Measurements from ENCODE around the gene IRX4. TPM values are rescaled to one million over a fixed set of nuclear protein-coding genes. Genes with fewer than 3 reads are reported as not detected.
A peak's percentile ranks its signal among the peaks of the same experiment; 100 is the strongest.

Gene IRX4
- polyA plus RNA-seq = 10 to 100 TPM in 1 of 2 donors, 1 to 10 TPM in 1; 9.3 to 15.6 TPM

DNA sequence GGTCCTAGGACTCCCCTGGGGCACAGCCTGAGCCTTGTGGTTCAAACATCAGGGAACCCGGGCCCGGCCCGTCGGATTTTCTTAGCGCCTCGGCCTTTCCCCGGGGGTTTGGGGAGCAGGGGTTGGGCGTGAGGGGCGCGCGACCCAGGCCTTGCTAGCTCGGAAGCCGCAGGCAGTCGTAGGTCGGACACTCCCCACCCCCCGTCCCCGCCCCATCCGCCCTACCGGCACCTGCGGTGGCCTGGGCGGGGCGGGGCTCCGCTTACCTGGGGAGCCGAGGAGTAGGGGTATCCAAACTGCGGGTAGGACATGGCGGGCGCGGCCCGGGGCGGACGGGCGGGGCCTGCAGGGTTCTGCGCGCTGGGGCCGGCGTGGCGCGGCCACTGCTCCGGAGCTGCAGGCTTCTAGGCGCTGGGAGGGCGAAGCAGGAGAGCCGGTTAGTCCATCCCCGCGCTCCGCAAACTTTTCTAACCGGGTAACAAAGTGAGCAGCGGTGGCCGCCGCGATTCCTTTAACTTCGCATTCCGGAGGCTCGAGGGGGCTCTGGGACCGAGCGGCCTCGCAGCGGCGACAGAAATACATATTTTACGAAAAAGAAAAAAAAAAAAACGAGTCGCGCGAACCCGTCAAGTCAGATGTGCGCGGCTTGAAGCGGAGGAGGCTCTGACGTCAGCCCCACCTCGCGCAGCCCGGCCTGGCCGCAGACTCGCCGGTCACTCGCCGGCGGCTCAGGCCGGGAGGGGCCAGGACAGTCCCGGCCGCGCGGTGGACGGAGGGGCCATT lies at the start of gene IRX4:
TSS of gene IRX4 (minus strand) at position 589 of the 783 bp plus-strand sequence. CDS start at position 311, 278 bp downstream.
- H3K27me3 ChIP-seq (ENCODE audit: control insufficient read depth in 1 of 2, insufficient read depth in 2 of 2, low read length in 2 of 2) = peaks cover 0 to 16% of the 10 kb centered on the region in 2 donors
- peaks cover 6 to 8% of the 10 kb centered on the region in 2 donors for H3K4me1 ChIP-seq (ENCODE audit: control insufficient read depth in 2 of 2, insufficient read depth in 2 of 2, low read length in 1 of 2)
- peak within 1 kb of the TSS; percentile 54 to 66 for H3K4me3 ChIP-seq (ENCODE audit: low read depth in 1 of 2, low read length in 2 of 2)
- 1 to 2% methylated on average over 83 of the region's 83 CpGs for WGBS, 2 donors
- peak within 1 kb of the TSS; percentile 61 to 82 for H3K27ac ChIP-seq (ENCODE audit: low read depth in 2 of 2, low read length in 1 of 2)
- H3K9me3 ChIP-seq (ENCODE audit: control insufficient read depth in 2 of 2, insufficient read depth in 1 of 2, low read depth in 1 of 2, low read length in 1 of 2) = peaks cover 0 to 4% of the 10 kb centered on the region in 2 donors
- peaks cover 0 to 4% of the 10 kb centered on the region in 2 donors for H3K36me3 ChIP-seq (ENCODE audit: control insufficient read depth in 2 of 2, insufficient read depth in 2 of 2, low read length in 1 of 2)

DNA sequence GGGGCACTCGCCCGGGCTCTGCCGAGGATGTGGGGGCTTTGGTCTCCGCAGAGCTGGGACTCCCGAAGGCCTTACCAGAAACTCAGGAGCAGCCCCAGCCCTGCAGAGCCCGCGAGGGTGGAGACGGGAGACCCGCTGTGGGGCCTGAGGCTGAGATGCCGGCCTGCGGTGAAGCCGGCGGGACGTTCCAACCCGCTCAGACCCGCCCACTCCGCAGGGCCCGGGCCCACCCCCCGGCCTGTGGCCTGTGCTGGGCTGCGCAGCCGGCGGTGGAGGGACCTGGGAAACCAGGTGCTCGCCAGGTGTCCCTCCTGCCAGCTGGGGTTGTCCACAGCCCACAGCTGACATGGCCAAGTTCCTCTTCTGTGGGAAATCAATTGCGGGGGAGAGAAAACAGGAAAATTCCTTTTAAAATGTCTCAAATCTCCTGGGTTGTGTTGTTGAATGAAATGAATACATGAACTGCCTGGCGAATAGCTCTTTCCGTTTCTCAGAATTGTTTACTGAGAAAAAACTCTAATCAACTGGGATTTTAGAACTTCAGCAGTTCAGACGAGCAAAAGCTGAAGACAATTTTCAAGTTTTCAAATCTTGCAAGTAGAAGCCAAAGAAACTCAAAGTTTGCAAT lies 49.0 kb upstream of the IRX4 start:
- H3K4me1 ChIP-seq (ENCODE audit: control insufficient read depth in 2 of 2, insufficient read depth in 2 of 2, low read length in 1 of 2) = peaks cover 4 to 21% of the 10 kb centered on the region in 2 donors
- peak overlapping the region; percentile 71 to 79 for H3K27ac ChIP-seq (ENCODE audit: low read depth in 2 of 2, low read length in 1 of 2)
- peaks cover 0 to 5% of the 10 kb centered on the region in 2 donors for H3K9me3 ChIP-seq (ENCODE audit: control insufficient read depth in 2 of 2, insufficient read depth in 1 of 2, low read depth in 1 of 2, low read length in 1 of 2)
- peaks cover 0 to 6% of the 10 kb centered on the region in 2 donors for H3K36me3 ChIP-seq (ENCODE audit: control insufficient read depth in 2 of 2, insufficient read depth in 2 of 2, low read length in 1 of 2)
- H3K27me3 ChIP-seq (ENCODE audit: control insufficient read depth in 1 of 2, insufficient read depth in 2 of 2, low read length in 2 of 2) = peaks cover 0 to 3% of the 10 kb centered on the region in 2 donors
- WGBS, 2 donors = 6 to 7% methylated on average over 27 of the region's 27 CpGs
- H3K4me3 ChIP-seq (ENCODE audit: low read depth in 1 of 2, low read length in 2 of 2) = peak overlapping the region; percentile 37 to 71

GRCh38 chr5:1930880-1931603 lies 48.3 kb upstream of the IRX4 start:
- Histone ChIP-seq H3K27me3 (ENCODE audit: control insufficient read depth in 1 of 2, insufficient read depth in 2 of 2, low read length in 2 of 2) (peaks cover 0 to 3% of the 10 kb centered on the region in 2 donors), H3K4me3 (ENCODE audit: low read depth in 1 of 2, low read length in 2 of 2) (peak overlapping the region; percentile 37 to 71), H3K9me3 (ENCODE audit: control insufficient read depth in 2 of 2, insufficient read depth in 1 of 2, low read depth in 1 of 2, low read length in 1 of 2) (peaks cover 0 to 5% of the 10 kb centered on the region in 2 donors), H3K4me1 (ENCODE audit: control insufficient read depth in 2 of 2, insufficient read depth in 2 of 2, low read length in 1 of 2) (peaks cover 4 to 21% of the 10 kb centered on the region in 2 donors), H3K27ac (ENCODE audit: low read depth in 2 of 2, low read length in 1 of 2) (peak overlapping the region; percentile 71 to 79), H3K36me3 (ENCODE audit: control insufficient read depth in 2 of 2, insufficient read depth in 2 of 2, low read length in 1 of 2) (peaks cover 0 to 6% of the 10 kb centered on the region in 2 donors)
- WGBS, 2 donors = 1 to 2% methylated on average over 57 to 66 of the region's 66 CpGs

GRCh38 chr5:1930501-1930879 lies 47.8 kb upstream of the IRX4 start:
- Histone ChIP-seq H3K27ac (ENCODE audit: low read depth in 2 of 2, low read length in 1 of 2) (peak overlapping the region; percentile 71 to 79), H3K36me3 (ENCODE audit: control insufficient read depth in 2 of 2, insufficient read depth in 2 of 2, low read length in 1 of 2) (peaks cover 0 to 6% of the 10 kb centered on the region in 2 donors), H3K27me3 (ENCODE audit: control insufficient read depth in 1 of 2, insufficient read depth in 2 of 2, low read length in 2 of 2) (peaks cover 0 to 3% of the 10 kb centered on the region in 2 donors), H3K4me1 (ENCODE audit: control insufficient read depth in 2 of 2, insufficient read depth in 2 of 2, low read length in 1 of 2) (peaks cover 4 to 21% of the 10 kb centered on the region in 2 donors), H3K4me3 (ENCODE audit: low read depth in 1 of 2, low read length in 2 of 2) (peak overlapping the region; percentile 37 to 71), H3K9me3 (ENCODE audit: control insufficient read depth in 2 of 2, insufficient read depth in 1 of 2, low read depth in 1 of 2, low read length in 1 of 2) (peaks cover 0 to 5% of the 10 kb centered on the region in 2 donors)
- WGBS, 2 donors = 8 to 10% methylated on average over 13 to 27 of the region's 27 CpGs

- Histone ChIP-seq H3K27me3 (ENCODE audit: control insufficient read depth in 1 of 2, insufficient read depth in 2 of 2, low read length in 2 of 2) (peaks cover 0 to 3% of the 10 kb centered on the region in 2 donors), H3K36me3 (ENCODE audit: control insufficient read depth in 2 of 2, insufficient read depth in 2 of 2, low read length in 1 of 2) (peaks cover 0 to 6% of the 10 kb centered on the region in 2 donors), H3K9me3 (ENCODE audit: control insufficient read depth in 2 of 2, insufficient read depth in 1 of 2, low read depth in 1 of 2, low read length in 1 of 2) (peaks cover 0 to 5% of the 10 kb centered on the region in 2 donors), H3K4me3 (ENCODE audit: low read depth in 1 of 2, low read length in 2 of 2) (no peak overlapping the region), H3K27ac (ENCODE audit: low read depth in 2 of 2, low read length in 1 of 2) (no peak overlapping the region), H3K4me1 (ENCODE audit: control insufficient read depth in 2 of 2, insufficient read depth in 2 of 2, low read length in 1 of 2) (peaks cover 4 to 18% of the 10 kb centered on the region in 2 donors)
- 84 to 85% methylated on average over 9 of the region's 9 CpGs for WGBS, 2 donors
These were observed 46.6 kb upstream of the IRX4 start for GRCh38 chr5:1929108-1929991.

DNA sequence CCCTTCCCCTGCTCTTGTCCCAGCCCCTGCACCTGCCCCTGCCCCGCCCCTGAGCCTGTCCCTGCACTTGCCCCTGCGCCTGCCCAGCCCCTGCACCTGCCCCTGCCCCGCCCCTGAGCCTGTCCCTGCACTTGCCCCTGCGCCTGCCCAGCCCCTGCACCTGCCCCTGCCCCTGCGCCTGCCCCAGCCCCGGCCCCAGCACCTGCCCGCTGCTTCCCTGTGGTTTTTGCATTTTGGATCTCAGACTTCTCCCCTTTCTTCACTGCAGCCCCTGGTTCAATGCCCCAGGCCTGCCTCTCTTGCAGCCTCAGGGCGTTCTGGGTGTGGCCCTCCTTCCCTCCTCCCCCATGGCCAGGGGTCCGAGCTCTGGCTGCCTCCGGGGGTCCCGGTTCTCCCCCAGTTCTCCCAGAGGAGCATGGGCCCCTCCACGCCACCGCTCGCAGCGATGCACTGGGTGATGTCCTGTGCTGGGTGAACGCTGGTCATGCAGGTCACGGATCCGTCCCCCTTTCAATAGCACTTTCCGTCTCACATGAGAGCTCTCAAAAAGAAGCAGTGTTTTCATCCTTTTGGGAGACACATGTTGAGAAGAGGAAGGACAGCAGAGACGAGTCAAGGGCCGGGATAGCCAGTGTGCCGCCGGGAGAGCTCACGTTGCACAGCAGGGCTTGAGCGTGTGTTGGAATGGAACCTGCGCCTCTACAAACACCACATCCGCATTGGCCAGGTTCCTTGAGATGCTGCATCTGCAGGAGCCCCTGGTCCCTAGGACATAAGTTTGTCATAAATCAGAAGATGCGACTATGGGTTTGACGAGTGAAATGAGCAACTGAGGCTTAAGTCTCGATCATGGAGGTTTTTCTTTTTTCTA lies 44.0 kb upstream of the IRX4 start:
- H3K27me3 ChIP-seq (ENCODE audit: control insufficient read depth in 1 of 2, insufficient read depth in 2 of 2, low read length in 2 of 2) = peaks cover 0 to 3% of the 10 kb centered on the region in 2 donors
- H3K9me3 ChIP-seq (ENCODE audit: control insufficient read depth in 2 of 2, insufficient read depth in 1 of 2, low read depth in 1 of 2, low read length in 1 of 2) = peaks cover 0 to 5% of the 10 kb centered on the region in 2 donors
- 77 to 78% methylated on average over 28 to 30 of the region's 30 CpGs for WGBS, 2 donors
- H3K36me3 ChIP-seq (ENCODE audit: control insufficient read depth in 2 of 2, insufficient read depth in 2 of 2, low read length in 1 of 2) = peaks cover 0 to 3% of the 10 kb centered on the region in 2 donors
- H3K4me1 ChIP-seq (ENCODE audit: control insufficient read depth in 2 of 2, insufficient read depth in 2 of 2, low read length in 1 of 2) = peaks cover 4 to 18% of the 10 kb centered on the region in 2 donors
- no peak overlapping the region for H3K27ac ChIP-seq (ENCODE audit: low read depth in 2 of 2, low read length in 1 of 2)
- H3K4me3 ChIP-seq (ENCODE audit: low read depth in 1 of 2, low read length in 2 of 2) = no peak overlapping the region

GRCh38 chr5:1926071-1926440 lies 43.3 kb upstream of the IRX4 start:
- WGBS, 2 donors = 70 to 83% methylated on average over 3 to 5 of the region's 5 CpGs
- Histone ChIP-seq H3K36me3 (ENCODE audit: control insufficient read depth in 2 of 2, insufficient read depth in 2 of 2, low read length in 1 of 2) (peaks cover 0 to 3% of the 10 kb centered on the region in 2 donors), H3K27ac (ENCODE audit: low read depth in 2 of 2, low read length in 1 of 2) (no peak overlapping the region), H3K9me3 (ENCODE audit: control insufficient read depth in 2 of 2, insufficient read depth in 1 of 2, low read depth in 1 of 2, low read length in 1 of 2) (peaks cover 0 to 5% of the 10 kb centered on the region in 2 donors), H3K4me1 (ENCODE audit: control insufficient read depth in 2 of 2, insufficient read depth in 2 of 2, low read length in 1 of 2) (peaks cover 4 to 14% of the 10 kb centered on the region in 2 donors), H3K27me3 (ENCODE audit: control insufficient read depth in 1 of 2, insufficient read depth in 2 of 2, low read length in 2 of 2) (peaks cover 0 to 3% of the 10 kb centered on the region in 2 donors), H3K4me3 (ENCODE audit: low read depth in 1 of 2, low read length in 2 of 2) (no peak overlapping the region)
